K562 (cell line): ENCODE data around the gene LST1. TPM values are rescaled to one million over a fixed set of nuclear protein-coding genes. Genes with fewer than 3 reads are reported as not detected.
A peak's percentile ranks its signal among the peaks of the same experiment; 100 is the strongest.

Experiments used
- ATAC-seq: fragments of 200-7000 bp; cut with Tn5 transposase; 3 replicates; pipeline ENCODE4 v1.9.1; 2020; ENCODE audit warnings: moderate library complexity
- BruUV-seq: library from RNA; stranded (reverse); fragments of 400-500 nt; replicated peaks from 2 replicates; lab custom pipeline; 2021; lab: Mats Ljungman, UMichigan
- CTCF ChIA-PET: fragments of 300-600 bp; formaldehyde crosslinking; extraction: SDS; loops from one replicate; lab custom pipeline; 2021; ENCODE audit warnings: low intra/inter-chr PET ratio; lab: Yijun Ruan, JAX
- POLR2A ChIA-PET: fragments of 300-600, 350-650 bp; sonication (Branson Sonifier 250); formaldehyde crosslinking; extraction: SDS; loops from one replicate; lab custom pipeline; 2021; ENCODE audit warnings: antibody characterized with exemption, inconsistent platforms; lab: Yijun Ruan, JAX
- DNase-seq, 4 experiments: peaks; one replicate each; pipeline versions ENCODE4 v3.0.0 to v3.0.0-alpha.2; 2011 to 2018; ENCODE audit warnings: low spot score in 3 of 4, mixed read lengths in 3 of 4; ENCODE audit errors: extremely low read depth in 1 of 4
- FAIRE-seq: peaks from 2 replicates; lab custom pipeline; 2011; peaks lifted over from hg19 to GRCh38; lab: Jason Lieb, UNC
- H2AFZ ChIP-seq: 2 replicates; pipeline ENCODE4 v1.6.0; 2011; ENCODE audit warnings: low read depth, low read length, control low read depth, inconsistent platforms
- H3K27ac ChIP-seq: fragments of 200-600 bp; 3 replicates; pipeline ENCODE4 v1.8.0; 2011; ENCODE audit warnings: low read depth, mild to moderate bottlenecking, control low read depth, inconsistent platforms, low read length, moderate library complexity, mixed read lengths; ENCODE audit errors: extremely low read depth
- H3K27me3 ChIP-seq, 2 experiments: fragments of 300-600 bp in 1 of 2; 2 replicates in 1 of 2; 3 replicates in 1 of 2; pipeline versions ENCODE4 v1.6.0 to v1.8.0; 2011; ENCODE audit warnings: inconsistent platforms in 2 of 2, low read length in 2 of 2, mild to moderate bottlenecking in 1 of 2, mixed read lengths in 1 of 2, moderate library complexity in 1 of 2; ENCODE audit not compliant: control insufficient read depth in 2 of 2, insufficient read depth in 2 of 2
- H3K36me3 ChIP-seq: fragments of 300-600 bp; 3 replicates; pipeline ENCODE4 v1.8.0; 2011; ENCODE audit warnings: mild to moderate bottlenecking, low read length, inconsistent platforms; ENCODE audit not compliant: control insufficient read depth, insufficient read depth
- H3K4me1 ChIP-seq, 2 experiments: fragments of 200-600 bp in 1 of 2; replicated peaks in 1 of 2; 2 replicates in 1 of 2; 3 replicates in 1 of 2; pipeline versions ENCODE4 v1.5.1 to v1.8.0; 2011; ENCODE audit warnings: inconsistent platforms in 2 of 2, low read length in 2 of 2, mild to moderate bottlenecking in 1 of 2, mixed read lengths in 1 of 2, moderate library complexity in 1 of 2; ENCODE audit not compliant: control insufficient read depth in 2 of 2, insufficient read depth in 2 of 2
- H3K4me2 ChIP-seq: 2 replicates; pipeline ENCODE4 v1.6.1; 2011; ENCODE audit warnings: low read length, control low read depth, inconsistent platforms, mixed read lengths; ENCODE audit not compliant: insufficient read depth
- H3K4me3 ChIP-seq: fragments of 200-600 bp; sonication (generic), shearing (Covaris generic); 2 replicates; pipeline ENCODE4 v1.5.1; 2016; ENCODE audit warnings: control low read depth, inconsistent platforms
- H3K79me2 ChIP-seq: fragments of 200-600 bp; 3 replicates; pipeline ENCODE4 v1.8.0; 2011; ENCODE audit warnings: low read length, inconsistent platforms; ENCODE audit not compliant: control insufficient read depth, insufficient read depth
- H3K9ac ChIP-seq, 2 experiments: 2 replicates each; pipeline versions ENCODE4 v1.6.0 to v1.6.1; 2011; ENCODE audit warnings: low read depth in 2 of 2, low read length in 2 of 2, control low read depth in 1 of 2, inconsistent platforms in 1 of 2, mild to moderate bottlenecking in 1 of 2, mixed read lengths in 1 of 2; ENCODE audit not compliant: insufficient read depth in 1 of 2
- H3K9me1 ChIP-seq: one replicate; pipeline ENCODE4 v1.6.0; 2011; ENCODE audit warnings: inconsistent platforms, mild to moderate bottlenecking, low read length, moderate library complexity; ENCODE audit not compliant: control insufficient read depth, insufficient read depth
- H3K9me3 ChIP-seq: replicated peaks from 2 replicates; pipeline ENCODE4 v1.5.1; 2011; ENCODE audit warnings: low read depth, low read length, inconsistent platforms; ENCODE audit not compliant: control insufficient read depth, insufficient read depth
- H4K20me1 ChIP-seq: replicated peaks from 2 replicates; pipeline ENCODE4 v1.6.1; 2011; ENCODE audit warnings: low read length, inconsistent platforms, mixed read lengths; ENCODE audit not compliant: control insufficient read depth, insufficient read depth
- ATF2 ChIP-seq: sonication (generic); formaldehyde crosslinking; IDR thresholded peaks from 2 replicates; pipeline ENCODE4 v1.8.1; 2022; ENCODE audit warnings: missing genetic modification reagents
- CTCFL ChIP-seq: IDR thresholded peaks from 2 replicates; pipeline ENCODE4 v1.6.1; 2011; ENCODE audit warnings: borderline replicate concordance, low read depth, mild to moderate bottlenecking, moderate library complexity, low read length; ENCODE audit not compliant: insufficient read depth, poor library complexity, severe bottlenecking
- EHMT2 ChIP-seq: fragments of 450-650 bp; IDR thresholded peaks from 2 replicates; pipeline ENCODE4 v1.6.1; 2018; ENCODE audit warnings: antibody characterized with exemption
- FOXM1 ChIP-seq, 2 experiments: fragments of 450-650 bp in 1 of 2; sonication (generic) in 1 of 2; formaldehyde crosslinking in 1 of 2; IDR thresholded peaks; 2 replicates each; pipeline versions ENCODE4 v1.6.1 to v1.9.0; 2017 to 2022; ENCODE audit warnings: low read depth in 2 of 2, mild to moderate bottlenecking in 2 of 2, missing genetic modification reagents in 1 of 2, moderate library complexity in 1 of 2
- MLLT1 ChIP-seq, 2 experiments: fragments of 450-650 bp; IDR thresholded peaks; 2 replicates each; pipeline ENCODE4 v1.6.1; 2016
- MYNN ChIP-seq, 2 experiments: sonication (generic); formaldehyde crosslinking in 1 of 2; IDR thresholded peaks; 2 replicates each; pipeline versions ENCODE4 v1.5.0 to v1.6.1; 2016 to 2020; ENCODE audit warnings: antibody characterized with exemption in 1 of 2, missing genetic modification reagents in 1 of 2
- POLR2AphosphoS5 ChIP-seq: IDR thresholded peaks from 2 replicates; pipeline ENCODE4 v1.6.1; 2011; ENCODE audit warnings: mild to moderate bottlenecking, low read depth, low read length, moderate library complexity; ENCODE audit not compliant: control insufficient read depth, insufficient read depth
- POLR2B ChIP-seq: fragments of 450-650 bp; IDR thresholded peaks from 2 replicates; pipeline ENCODE4 v1.6.1; 2018; ENCODE audit warnings: low read depth; ENCODE audit not compliant: partially characterized antibody
- RBFOX2 ChIP-seq: fragments of 200-400 bp; formaldehyde crosslinking; IDR thresholded peaks from 2 replicates; pipeline ENCODE4 v1.6.1; 2017; ENCODE audit warnings: low read depth, mild to moderate bottlenecking, low read length, moderate library complexity
- RBM22 ChIP-seq: fragments of 200-400 bp; formaldehyde crosslinking; IDR thresholded peaks from 2 replicates; pipeline ENCODE4 v1.6.1; 2018; ENCODE audit warnings: low read length, low read depth; ENCODE audit not compliant: poor library complexity, severe bottlenecking
- THRA ChIP-seq: fragments of 450-650 bp; IDR thresholded peaks from 2 replicates; pipeline ENCODE4 v1.6.1; 2017; ENCODE audit warnings: mild to moderate bottlenecking, moderate library complexity
- WGBS: fragments of 100-300 bp; shearing (Covaris generic); methylation state at CpG from one replicate; pipeline ENCODE4 v1.1.6; 2016; ENCODE audit warnings: low coverage, mixed read lengths; ENCODE audit not compliant: insufficient coverage; ENCODE audit errors: missing lambda C conversion rate; 5-methylcytosine and 5-hydroxymethylcytosine counted together
- in situ Hi-C: fragments of 300-500 bp; cut with MboI; formaldehyde crosslinking; loops from 4 replicates; pipeline ENCODE4 v1.15.0; 2018; ENCODE audit warnings: inconsistent platforms, mixed read lengths
- intact Hi-C: fragments of 100-400 bp; cut with micrococcal nuclease; formaldehyde crosslinking; loops from 2 replicates; pipeline ENCODE4 v1.14.2; 2022
- polyA plus RNA-seq, 8 experiments: library from polyadenylated mRNA; depleted of rRNA in 4 of 8; stranded (reverse) in 5 of 8; unstranded in 3 of 8; fragments of >200 nt; fragmentation: Nextera tagmentation in 2 of 8; fragmentation: Illumina TruSeq in 1 of 8; extraction: Ambion mirVana in 2 of 8; extraction: Trizol in 1 of 8; gene quantifications; 2 replicates each; pipeline versions ENCODE4 v1.2.1 to v1.2.3, GENCODE V29; 2011 to 2014; ENCODE audit warnings: inconsistent platforms in 1 of 8, missing spikeins in 1 of 8
- total RNA-seq, 7 experiments: library from RNA; depleted of rRNA in 6 of 7; stranded (reverse); fragments of >200 nt in 6 of 7; fragmentation: Illumina TruSeq in 2 of 7; extraction: Trizol in 2 of 7; gene quantifications; 2 replicates each; pipeline versions ENCODE4 v1.2.1 to v1.2.3, GENCODE V29; 2011 to 2021; ENCODE audit warnings: low replicate concordance in 1 of 7

LST1 gene
- total and polyA plus RNA-seq, 9 of the 15 experiments (the other 6 are each of a cell fraction or from before 2014, with no cell fraction given) = 0.82 to 7.8 (median 1.7) TPM

GRCh38 chr6:31636698-31637596 lies 50.9 kb downstream of the LST1 start:
- no peaks in the 10 kb centered on the region for H3K9me3 ChIP-seq
- FAIRE-seq (no peak), DNase-seq (no peak), ATAC-seq (peak; percentile 15)
- H3K9me1 ChIP-seq = no peaks in the 10 kb centered on the region
- ChIA-PET CTCF (no interaction called here), POLR2A (interaction anchor here (0.7 to 14.8 kb wide), 10 partner anchors 8 to 199 kb away, joined by 3 to 274 read pairs (median 4); partner anchors contain the start of genes ABHD16A, APOM, BAG6 and GPANK1)
- no peak overlapping the region for H3K4me2 ChIP-seq
- TSS peak; percentile 34 for BruUV-seq
- no peak overlapping the region for H2AFZ ChIP-seq
- peak overlapping the region; percentile 45; the same call in 1 of the 3 replicates for H3K27ac ChIP-seq
- 79% methylated on average over 26 of the region's 27 CpGs for WGBS
- in situ Hi-C loops (no loop called here), intact Hi-C loops (no loop called here)
- peaks cover 98% of the 10 kb centered on the region for H3K36me3 ChIP-seq
- no peaks in the 10 kb centered on the region; the same call in 2 of the 3 replicates for H3K79me2 ChIP-seq
- no peaks in the 10 kb centered on the region for H3K27me3 ChIP-seq
- no peak overlapping the region; a peak in 1 of 4 replicates for H3K9ac ChIP-seq
- H3K4me1 ChIP-seq = peaks cover 3 to 21% of the 10 kb centered on the region in 2 experiments; a peak in 4 of 5 replicates
- H3K4me3 ChIP-seq = no peak overlapping the region
- H4K20me1 ChIP-seq = peaks cover 27% of the 10 kb centered on the region
- TF ChIP-seq EHMT2 = no peak
- TF ChIP-seq RBFOX2 = peak; percentile 63
- peak; percentile 34; the same call in 1 of the 2 replicates for TF ChIP-seq MYNN (IDR thresholded peaks at IDR 0.05)
- TF ChIP-seq MYNN (CRISPR knock-in tag; IDR thresholded peaks at IDR 0.05) = no peak
- no peak for TF ChIP-seq THRA
- TF ChIP-seq POLR2AphosphoS5 = 0 out of 2 replicates have a peak, but pooled peaks have one; percentile 18
- no peak for TF ChIP-seq FOXM1 (IDR thresholded peaks at IDR 0.05; ENCODE audit: low read depth)
- TF ChIP-seq FOXM1 (CRISPR knock-in tag; IDR thresholded peaks at IDR 0.05; ENCODE audit: low read depth) = no peak
- TF ChIP-seq ATF2 (CRISPR knock-in tag) = no peak
- TF ChIP-seq RBM22 = peak; percentile 68
- no peak for TF ChIP-seq CTCFL
- no peak for TF ChIP-seq POLR2B
- TF ChIP-seq MLLT1 (IDR thresholded peaks at IDR 0.05) = 0 out of 4 replicates have a peak, but pooled peaks of 1 of the 2 experiments have one; percentile 14
